GM15510 (cell line): ENCODE data around the gene BAZ1A.

Experiments used
- POLR2A ChIP-seq: IDR thresholded peaks from 3 replicates; pipeline ENCODE4 v1.6.1; 2011; ENCODE audit warnings: borderline replicate concordance; ENCODE audit not compliant: insufficient read length; ENCODE audit errors: extremely low read depth

BAZ1A gene

GRCh38 chr14:34872822-34873588 lies 2.2 kb downstream of the BAZ1A start:
- no peak for TF ChIP-seq POLR2A

- TF ChIP-seq POLR2A = no peak
Observed at GRCh38 chr14:34867199-34867598, 8.0 kb downstream of the BAZ1A start.

- no peak for TF ChIP-seq POLR2A
Observed at GRCh38 chr14:34865889-34866574, 9.1 kb downstream of the BAZ1A start.

- no peak for TF ChIP-seq POLR2A
Observed at GRCh38 chr14:34863844-34864243, 11.3 kb downstream of the BAZ1A start.

- no peak for TF ChIP-seq POLR2A
Observed at GRCh38 chr14:34858765-34859164, 16.4 kb downstream of the BAZ1A start.

GRCh38 chr14:34857689-34858449 lies 17.3 kb downstream of the BAZ1A start:
- no peak for TF ChIP-seq POLR2A

GRCh38 chr14:34853041-34853440 lies 22.1 kb downstream of the BAZ1A start:
- TF ChIP-seq POLR2A = no peak

- TF ChIP-seq POLR2A = no peak
Observed at GRCh38 chr14:34851395-34851794, 23.8 kb downstream of the BAZ1A start.

- TF ChIP-seq POLR2A = no peak
Observed at GRCh38 chr14:34845869-34846268, 29.3 kb downstream of the BAZ1A start.

- TF ChIP-seq POLR2A = no peak
Observed at GRCh38 chr14:34843011-34843554, 32.1 kb downstream of the BAZ1A start.

- TF ChIP-seq POLR2A = no peak
Observed at GRCh38 chr14:34837801-34838322, 37.3 kb downstream of the BAZ1A start.

GRCh38 chr14:34835312-34835711 lies 39.8 kb downstream of the BAZ1A start:
- no peak for TF ChIP-seq POLR2A

- TF ChIP-seq POLR2A = no peak
Observed at GRCh38 chr14:34833549-34834523, 41.3 kb downstream of the BAZ1A start.

GRCh38 chr14:34826661-34827060 lies 48.5 kb downstream of the BAZ1A start:
- no peak for TF ChIP-seq POLR2A

- no peak for TF ChIP-seq POLR2A
Observed at GRCh38 chr14:34824826-34825225, 50.3 kb downstream of the BAZ1A start.

- TF ChIP-seq POLR2A = no peak
Observed at GRCh38 chr14:34824256-34824655, 50.9 kb downstream of the BAZ1A start.
